HL-60/S4 treated with retinoic acid at 250 ng/mL for 4 days and 3 days (cell line): ENCODE measurements around the gene ERICH2.

Experiments used
- in situ Hi-C: fragments of 300-500 bp; cut with MboI; formaldehyde crosslinking; loops from 2 replicates; pipeline ENCODE4 v1.7.0; 2022; ENCODE audit warnings: low sequenced_read_pairs

The ERICH2 gene

DNA sequence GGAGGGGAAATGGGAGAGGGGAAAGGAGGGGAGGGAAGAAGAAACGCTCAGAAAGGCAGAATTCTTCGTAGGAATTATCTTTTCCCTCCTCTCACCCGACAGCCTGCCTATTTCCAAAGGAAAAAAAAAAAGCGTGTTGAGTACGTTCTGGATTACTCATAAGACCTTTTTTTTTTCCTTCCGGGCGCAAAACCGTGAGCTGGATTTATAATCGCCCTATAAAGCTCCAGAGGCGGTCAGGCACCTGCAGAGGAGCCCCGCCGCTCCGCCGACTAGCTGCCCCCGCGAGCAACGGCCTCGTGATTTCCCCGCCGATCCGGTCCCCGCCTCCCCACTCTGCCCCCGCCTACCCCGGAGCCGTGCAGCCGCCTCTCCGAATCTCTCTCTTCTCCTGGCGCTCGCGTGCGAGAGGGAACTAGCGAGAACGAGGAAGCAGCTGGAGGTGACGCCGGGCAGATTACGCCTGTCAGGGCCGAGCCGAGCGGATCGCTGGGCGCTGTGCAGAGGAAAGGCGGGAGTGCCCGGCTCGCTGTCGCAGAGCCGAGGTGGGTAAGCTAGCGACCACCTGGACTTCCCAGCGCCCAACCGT is 46.4 kb downstream of the ERICH2 start, which contains the start of gene GAD1:
Gene GAD1 (plus strand): TSS at position 384 of the 589 bp plus-strand sequence. CDS start 1,705 bp downstream, outside the sequence.
- in situ Hi-C loops: loop anchor here (25.0 kb wide), 2 partner anchors 404 to 579 kb away; no protein-coding TSS in a partner anchor

DNA sequence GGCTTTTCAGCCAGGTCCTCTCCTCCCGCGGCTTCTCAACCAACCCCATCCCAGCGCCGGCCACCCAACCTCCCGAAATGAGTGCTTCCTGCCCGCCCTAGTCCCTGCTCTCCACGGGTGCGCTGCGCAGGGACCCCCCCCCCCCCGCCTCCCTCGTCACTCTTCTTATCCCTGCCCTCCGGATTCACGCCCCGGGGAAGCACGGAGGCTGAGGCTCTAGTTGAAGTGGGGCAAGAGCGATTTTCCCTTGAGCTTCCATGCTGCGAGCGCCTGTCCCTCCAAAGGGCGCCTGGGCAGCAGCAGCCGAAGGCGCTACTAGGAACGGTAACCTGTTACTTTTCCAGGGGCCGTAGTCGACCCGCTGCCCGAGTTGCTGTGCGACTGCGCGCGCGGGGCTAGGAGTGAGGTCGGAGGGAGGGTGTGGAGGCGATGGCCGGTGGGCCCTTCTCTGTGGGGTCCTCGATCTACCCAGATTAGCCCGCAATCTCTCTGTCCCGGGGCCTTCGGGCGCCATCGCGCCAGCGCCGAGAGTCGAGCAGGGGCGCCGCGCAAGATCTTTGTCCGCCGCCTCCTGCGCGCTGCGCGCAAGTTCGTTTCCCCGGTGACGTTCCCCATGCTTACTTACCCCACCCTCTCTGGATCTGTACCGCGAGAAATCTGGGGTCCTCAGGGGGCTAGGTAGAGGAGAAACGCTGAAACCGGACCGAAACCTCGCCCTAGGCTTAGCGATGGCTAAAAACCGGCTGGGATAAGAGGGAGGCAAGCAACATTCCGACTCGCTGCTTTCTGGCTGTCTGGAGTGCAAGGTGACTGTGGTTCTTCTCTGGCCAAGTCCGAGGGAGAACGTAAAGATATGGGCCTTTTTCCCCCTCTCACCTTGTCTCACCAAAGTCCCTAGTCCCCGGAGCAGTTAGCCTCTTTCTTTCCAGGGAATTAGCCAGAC is 47.2 kb downstream of the ERICH2 start:
- in situ Hi-C loops: loop anchor here (25.0 kb wide), 2 partner anchors 405 to 580 kb away; no protein-coding TSS in a partner anchor

DNA sequence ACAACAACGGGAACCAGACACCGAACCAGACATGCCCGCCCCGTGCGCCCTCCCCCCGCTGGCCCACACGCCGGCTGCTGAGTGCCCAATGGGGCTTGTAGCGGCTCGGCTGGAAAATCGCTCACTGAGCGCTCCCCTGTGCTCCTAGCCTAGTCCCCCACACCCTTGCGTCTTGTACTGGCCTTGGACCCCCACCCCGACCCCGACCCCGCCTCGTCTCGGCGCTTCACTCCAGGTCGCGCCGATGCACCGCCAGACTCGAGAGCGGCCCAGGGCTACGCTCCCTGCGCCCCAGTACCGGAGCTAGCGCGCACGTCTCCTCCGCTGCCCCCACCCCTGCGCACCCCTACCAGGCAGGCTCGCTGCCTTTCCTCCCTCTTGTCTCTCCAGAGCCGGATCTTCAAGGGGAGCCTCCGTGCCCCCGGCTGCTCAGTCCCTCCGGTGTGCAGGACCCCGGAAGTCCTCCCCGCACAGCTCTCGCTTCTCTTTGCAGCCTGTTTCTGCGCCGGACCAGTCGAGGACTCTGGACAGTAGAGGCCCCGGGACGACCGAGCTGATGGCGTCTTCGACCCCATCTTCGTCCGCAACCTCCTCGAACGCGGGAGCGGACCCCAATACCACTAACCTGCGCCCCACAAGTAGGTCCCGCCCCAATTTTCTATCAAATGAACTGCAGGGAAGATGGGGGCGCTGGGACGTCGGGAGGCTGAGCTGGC is 48.0 kb downstream of the ERICH2 start:
- in situ Hi-C loops: loop anchor here (25.0 kb wide), 2 partner anchors 406 to 581 kb away; no protein-coding TSS in a partner anchor

DNA sequence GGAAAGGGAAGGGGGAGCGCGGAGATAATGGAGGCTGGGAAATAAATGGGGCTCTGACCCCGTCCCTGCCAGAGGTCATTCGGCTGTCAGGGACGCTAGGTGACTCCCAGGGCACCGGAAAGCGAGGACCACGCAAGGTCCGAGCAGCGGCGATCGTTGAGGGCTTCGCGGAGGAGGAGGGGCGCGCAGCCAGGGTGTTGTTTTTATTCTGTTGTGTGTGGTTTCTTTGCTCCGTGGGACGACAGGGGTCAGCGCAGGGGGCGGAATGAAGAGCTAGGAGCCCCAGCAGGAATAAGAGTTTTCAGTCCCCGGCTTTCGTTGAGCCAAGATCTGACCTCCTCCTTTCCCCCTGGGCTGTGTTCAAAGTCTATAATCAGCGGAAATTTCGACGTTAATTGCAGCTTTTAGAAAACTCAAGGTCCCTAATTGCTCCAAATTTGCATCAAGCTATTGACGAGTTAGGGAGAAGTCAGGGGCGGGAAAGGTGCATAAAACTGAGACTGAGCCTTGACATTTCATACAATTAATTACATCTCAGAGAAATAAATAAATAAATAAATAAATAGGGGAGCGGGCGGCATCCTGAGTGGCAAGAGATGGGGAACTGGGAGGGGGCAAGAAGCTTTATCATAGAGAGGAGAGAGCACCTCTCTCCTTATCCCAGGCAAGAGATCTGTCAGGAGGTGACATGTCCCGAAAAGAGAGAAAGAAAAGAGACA is 48.7 kb downstream of the ERICH2 start:
- in situ Hi-C loops: loop anchor here (25.0 kb wide), 2 partner anchors 407 to 582 kb away; no protein-coding TSS in a partner anchor

DNA sequence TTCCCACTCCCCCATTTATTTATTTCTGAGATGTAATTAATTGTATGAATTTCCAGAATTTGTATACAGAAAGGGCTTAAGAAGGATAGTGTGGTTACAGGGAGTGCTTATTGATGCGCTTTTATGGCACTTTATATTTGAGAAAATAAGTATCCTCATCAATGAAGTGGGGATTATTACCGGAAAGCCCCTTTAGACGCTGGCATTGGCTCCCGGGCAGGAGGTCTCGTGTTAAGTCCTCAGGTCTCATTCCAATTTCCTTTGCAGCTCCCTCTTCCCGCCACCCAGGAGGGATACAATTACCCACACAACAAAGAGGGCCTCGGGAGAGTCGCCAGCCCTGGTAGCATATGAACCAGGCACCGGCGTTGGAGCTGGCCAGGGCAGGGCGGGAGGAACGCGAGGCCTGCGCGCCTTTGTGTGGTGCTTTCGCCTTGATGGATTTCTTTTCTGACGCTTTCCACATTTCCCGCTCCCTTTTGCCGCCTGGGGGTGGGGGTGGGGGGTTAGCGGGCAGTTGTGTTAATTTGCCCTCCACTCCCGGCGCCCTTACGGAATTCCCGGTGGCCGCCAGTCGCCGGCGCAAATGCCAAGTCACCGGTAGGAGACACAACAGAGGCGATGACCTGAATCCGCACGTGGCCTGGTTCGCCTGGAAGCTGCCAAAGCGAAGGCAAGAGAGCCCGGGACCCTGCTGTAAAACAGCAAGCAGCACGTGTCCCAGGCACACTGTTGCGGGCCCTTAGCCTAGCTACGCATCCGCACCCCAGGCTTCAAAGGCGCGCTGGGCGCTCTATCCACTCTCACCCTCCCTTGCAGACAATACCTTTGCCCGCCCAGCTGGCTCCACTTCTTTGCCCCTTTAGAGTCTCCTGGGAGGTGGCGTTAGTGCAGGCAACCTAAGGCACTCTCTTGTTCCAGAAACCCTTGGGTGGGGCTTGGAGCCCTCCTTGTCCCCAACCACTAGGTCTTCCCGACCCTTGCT is 49.8 kb downstream of the ERICH2 start:
- in situ Hi-C loops: loop anchor here (25.0 kb wide), 2 partner anchors 408 to 583 kb away; no protein-coding TSS in a partner anchor

DNA sequence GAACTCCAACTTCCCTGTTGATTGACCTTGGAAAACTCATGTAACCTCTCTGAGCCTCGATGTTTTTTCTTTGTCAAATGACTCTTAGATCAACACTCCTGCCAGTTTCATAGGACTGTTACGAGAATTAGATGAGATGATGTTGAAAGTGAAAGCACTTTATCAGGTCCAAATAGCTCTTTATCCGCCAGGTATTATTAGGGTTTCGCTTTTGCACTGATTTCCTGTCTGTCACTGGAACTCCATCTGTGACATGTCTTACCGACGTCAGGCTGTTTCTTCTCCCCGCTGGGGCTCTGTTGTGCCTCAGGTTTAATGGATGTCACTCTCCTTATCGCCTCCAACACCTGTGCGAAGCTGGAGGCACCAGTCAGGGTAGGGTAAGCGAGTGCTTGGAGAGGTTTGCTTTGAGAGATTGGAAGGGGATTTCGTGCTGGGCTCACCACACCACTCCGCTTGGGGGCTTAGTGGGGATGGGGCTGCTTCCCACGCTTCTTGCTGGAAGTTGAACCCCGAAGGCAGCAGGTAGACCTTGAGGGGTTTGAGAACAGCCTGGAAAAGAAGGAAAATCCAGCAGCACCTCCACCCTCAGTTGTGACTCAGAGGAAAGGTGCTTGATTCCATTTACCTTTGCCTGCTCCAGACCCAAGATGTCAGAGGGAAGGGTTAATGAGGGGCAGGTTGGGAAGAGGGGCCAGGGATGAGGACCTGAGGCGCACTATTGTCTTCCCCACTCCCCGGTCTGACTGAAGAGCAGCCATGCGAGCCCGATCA is 50.8 kb downstream of the ERICH2 start:
- in situ Hi-C loops: loop anchor here (25.0 kb wide), 2 partner anchors 409 to 584 kb away; no protein-coding TSS in a partner anchor

DNA sequence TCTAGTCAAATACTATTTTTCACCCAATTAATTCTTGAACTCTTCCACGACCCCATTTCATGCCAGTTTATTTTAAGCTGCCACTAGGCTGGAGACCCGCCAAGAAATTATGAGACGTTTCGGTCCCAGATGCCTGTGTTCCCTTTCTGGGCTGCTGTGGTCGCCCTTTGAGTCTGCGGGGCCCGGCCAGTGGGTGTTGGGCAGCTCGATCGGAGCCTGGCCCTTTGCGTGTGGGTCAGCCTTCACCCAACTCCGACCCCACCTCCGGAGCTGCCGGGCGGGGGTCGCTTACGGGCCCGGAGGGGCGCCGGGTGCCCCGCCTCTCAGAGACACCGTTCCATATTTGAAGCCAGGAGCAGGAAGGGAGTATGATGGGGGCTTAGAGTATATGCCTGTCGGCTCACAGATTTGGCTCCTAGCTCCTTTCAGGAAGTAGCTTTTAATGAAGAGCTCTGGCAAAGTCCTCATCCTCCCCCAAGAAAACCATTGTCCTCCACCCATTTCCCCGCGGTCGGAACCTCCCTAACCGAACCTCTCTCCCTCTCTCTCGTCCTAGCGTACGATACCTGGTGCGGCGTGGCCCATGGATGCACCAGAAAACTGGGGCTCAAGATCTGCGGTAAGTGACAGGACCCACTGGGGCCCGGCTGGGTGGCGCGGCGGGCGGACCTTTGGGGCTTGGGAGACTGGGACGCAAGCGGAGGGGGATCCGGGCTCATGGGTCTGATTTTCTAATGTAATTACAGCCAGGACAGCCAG is 51.5 kb downstream of the ERICH2 start:
- in situ Hi-C loops: loop anchor here (25.0 kb wide), 2 partner anchors 409 to 584 kb away; no protein-coding TSS in a partner anchor

DNA sequence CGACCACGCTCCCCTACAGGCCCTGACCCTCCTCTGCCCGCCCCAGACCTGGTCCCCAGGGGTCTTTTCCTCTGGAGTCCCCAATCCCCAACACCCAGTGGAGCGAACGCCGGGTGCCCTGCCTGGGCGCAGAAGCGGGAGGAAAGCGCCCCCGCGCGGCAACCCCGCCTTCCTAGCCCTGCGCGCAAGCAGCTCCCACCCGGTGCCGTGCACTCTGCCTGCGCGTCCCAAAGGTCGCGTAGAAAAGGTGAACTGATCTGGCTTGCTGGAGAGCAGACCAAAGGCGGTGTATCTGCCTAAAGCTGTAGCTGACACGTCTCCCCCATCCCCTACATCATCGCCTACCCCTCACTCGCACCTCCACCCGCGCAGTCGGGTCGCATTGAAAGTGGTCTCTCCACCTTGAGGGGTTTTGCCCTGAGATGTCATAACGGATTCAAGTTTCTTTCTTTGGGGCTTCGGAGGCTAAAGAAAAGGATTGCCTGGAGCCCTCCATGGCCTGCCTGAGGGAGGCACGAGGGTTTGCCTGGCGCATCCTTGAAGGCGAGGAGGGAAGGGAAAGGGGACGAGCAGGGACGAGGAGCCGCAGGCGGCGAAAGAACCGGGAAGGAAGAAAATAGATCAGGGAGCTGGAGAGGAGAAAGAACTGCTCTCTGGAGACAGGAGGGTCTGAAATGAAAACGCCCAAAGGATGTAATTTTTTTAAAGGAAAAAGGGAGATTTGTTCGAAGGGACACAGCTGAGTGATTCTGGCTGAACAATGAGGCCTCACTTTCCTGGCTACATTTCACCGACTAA is 52.3 kb downstream of the ERICH2 start:
- in situ Hi-C loops: loop anchor here (25.0 kb wide), 2 partner anchors 410 to 585 kb away; no protein-coding TSS in a partner anchor

DNA sequence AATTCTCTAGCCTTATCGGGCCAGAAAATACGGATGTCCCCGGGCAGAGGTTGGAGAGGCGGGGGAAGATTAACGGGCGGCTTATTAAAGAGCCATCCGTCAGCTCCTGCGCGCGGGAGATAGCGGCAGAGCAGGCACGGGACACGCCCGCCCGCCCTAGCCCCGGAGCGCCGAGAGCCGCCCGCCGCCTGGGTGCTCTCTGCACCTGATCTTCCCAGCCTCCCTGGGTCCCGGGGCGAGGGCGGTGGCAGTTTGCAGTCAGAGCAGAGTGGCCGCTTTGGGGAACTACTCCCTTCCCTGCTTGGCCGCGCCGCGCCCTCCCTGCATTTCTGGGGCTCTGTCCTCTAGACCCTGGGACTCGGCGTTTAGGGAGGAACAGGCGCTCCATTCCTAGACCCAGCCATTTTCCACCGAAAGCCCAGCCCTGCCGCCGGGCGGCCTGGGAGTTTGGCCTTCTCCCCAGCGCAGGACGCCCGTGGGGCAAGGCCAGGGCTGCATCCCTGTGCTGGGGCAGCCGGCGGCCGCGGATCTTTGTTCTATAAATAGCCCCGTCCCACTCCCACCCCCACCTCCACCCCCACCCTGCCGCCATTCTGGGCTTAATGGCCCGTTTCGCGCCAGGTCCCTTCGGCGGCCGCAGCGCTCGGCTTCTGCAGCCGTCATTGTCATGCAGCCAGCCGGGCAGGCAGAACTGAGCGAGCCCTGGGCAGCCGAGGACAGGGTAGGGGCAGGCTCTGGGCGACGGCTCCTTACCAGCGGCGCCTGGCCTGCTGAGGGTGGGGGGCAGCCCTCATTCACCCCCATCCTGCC is 53.1 kb downstream of the ERICH2 start:
- in situ Hi-C loops: loop anchor here (25.0 kb wide), 2 partner anchors 411 to 586 kb away; no protein-coding TSS in a partner anchor

DNA sequence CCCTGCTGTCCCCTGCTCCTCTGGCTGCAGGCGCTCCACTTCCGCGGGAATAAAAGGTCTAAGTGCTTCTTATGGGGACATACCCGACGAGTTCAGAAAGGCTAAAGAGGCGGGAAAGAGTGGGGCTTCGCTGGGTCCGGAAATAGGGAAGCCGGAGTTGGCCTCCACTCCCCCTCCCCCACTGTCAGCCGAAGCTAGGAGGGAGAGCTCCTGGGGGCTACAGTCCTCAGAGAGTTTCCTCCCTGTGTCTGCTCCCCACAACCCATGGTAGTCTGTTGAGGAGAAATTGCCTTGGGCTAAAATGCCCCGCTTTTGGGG is 53.7 kb downstream of the ERICH2 start:
- in situ Hi-C loops: loop anchor here (25.0 kb wide), 2 partner anchors 412 to 587 kb away; no protein-coding TSS in a partner anchor

DNA sequence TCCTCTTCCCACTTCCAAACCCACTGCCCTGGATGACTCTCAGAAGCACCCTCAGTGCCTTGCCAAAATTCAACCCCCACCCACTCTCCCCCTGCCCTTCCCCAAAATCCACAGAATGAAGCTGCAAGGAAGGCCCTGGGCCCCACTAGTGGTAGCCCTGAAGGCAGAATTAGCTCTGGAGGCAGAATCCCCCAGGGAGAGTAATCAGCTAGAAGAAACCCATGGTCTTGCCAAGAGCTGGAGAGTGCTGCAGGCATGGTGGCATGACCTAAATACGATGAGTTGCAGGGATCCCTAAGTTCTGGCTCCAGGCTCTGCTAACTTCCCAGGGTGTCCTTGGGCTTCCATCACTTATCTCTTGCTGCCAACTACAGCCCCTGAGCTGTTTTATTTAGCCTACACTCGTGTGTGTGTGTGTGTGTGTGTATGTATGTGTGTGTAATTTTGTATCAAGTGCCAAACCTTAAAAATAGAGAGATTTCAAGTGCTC is 54.4 kb downstream of the ERICH2 start:
- in situ Hi-C loops: loop anchor here (25.0 kb wide), 2 partner anchors 412 to 587 kb away; no protein-coding TSS in a partner anchor

DNA sequence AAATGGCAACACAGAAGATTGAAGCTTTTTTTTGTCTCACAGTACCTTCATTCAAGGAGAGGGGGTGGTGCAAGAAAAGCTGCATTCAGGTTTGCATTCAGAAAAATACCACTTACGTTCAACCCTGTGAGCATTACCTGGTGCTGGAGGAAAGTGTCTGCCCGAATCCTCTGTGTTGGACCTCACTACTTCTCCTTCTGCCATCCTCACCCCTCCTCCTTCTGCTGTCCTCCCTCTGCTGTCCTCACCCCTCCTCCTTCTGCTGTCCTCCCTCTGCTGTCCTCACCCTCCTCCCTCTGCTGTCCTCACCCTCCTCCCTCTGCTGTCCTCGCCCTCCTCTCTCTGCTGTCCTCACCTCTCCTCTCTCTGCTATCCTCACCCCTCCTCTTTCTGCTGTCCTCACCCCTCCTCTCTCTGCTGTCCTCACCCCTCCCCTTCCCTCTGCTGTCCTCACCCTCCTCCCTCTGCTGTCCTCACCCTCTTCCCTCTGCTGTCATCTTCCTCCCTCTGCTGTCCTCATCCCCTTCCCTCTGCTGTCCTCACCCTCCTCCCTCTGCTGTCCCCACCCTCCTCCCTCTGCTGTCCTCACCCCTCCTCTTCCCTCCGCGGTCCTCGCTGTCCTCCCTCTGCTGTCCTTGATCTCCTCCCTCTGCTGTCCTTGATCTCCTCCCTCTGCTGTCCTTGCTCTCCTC is 57.8 kb downstream of the ERICH2 start:
- in situ Hi-C loops: no loop called here

DNA sequence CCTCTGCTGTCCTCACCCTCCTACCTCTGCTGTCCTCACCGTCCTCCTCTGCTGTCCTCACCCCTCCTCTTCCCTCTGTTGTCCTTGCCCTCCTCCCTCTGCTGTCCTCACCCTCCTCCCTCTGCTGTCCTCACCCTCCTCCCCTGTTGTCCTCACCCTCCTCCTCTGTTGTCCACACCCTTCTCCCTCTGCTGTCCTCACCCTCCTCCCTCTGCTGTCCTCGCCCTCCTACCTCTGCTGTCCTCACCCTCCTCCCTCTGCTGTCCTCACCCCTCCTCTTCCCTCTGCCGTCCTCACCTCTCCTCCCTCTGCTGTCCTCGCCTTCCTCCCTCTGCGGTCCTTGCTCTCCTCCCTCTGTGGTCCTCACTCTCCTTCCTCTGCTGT is 58.3 kb downstream of the ERICH2 start:
- in situ Hi-C loops: no loop called here

DNA sequence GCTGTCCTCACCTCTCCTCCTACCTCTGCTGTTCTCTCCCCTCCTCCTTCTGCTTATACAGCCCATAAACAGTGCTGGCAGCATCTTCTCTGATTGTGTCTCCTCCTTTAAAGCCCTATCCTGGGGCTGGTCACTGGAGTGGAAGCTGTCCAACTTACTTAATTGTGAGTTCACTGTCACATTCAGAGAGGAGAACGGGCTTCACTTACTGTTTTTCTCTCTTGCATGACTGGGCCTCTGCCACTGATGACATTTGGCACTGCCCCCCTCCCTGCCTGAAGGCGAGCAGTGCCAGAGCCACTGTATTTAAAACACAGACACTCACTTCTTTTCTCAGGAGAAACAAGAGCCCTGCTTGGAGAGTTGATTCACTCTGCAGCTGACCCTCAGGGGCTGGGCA is 58.9 kb downstream of the ERICH2 start:
- in situ Hi-C loops: no loop called here

DNA sequence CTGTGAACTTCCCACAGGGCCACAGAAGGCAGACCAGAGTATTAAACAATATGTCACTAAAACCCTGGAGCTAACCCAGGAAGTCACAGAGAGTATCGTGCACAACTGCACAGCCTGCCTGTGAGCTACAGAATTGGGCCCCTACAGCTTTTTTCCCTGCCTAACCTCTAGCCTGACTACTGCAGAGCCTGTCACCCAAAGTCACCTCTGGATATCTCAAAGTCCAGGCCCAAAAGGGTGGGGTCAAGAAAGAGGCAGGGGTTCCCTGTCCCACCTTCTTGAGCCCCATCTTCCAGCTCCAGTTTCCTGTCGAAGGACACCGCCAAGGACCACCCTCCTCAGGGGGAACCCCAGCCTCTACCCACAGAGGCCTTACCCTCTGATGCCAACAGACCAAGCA is 60.0 kb downstream of the ERICH2 start:
- in situ Hi-C loops: no loop called here
